Osteoblast (primary cell): ENCODE results near the gene DAAM2. TPM values are rescaled to one million over a fixed set of nuclear protein-coding genes. Genes with fewer than 3 reads are reported as not detected.

ENCODE experiments used
- DNase-seq: peaks from one replicate; pipeline ENCODE4 v3.0.0; 2011; ENCODE audit warnings: low spot score, mixed read lengths; ENCODE audit not compliant: insufficient read length; ENCODE audit errors: missing footprints
- H2AFZ ChIP-seq: 2 replicates; pipeline ENCODE4 v1.6.0; 2011; ENCODE audit warnings: mild to moderate bottlenecking, low read length
- H3K27ac ChIP-seq: 2 replicates; pipeline ENCODE4 v1.5.1; 2011; ENCODE audit warnings: mild to moderate bottlenecking, low read depth, low read length, moderate library complexity
- H3K27me3 ChIP-seq: 2 replicates; pipeline ENCODE4 v1.6.0; 2012; ENCODE audit warnings: mild to moderate bottlenecking, control low read depth, inconsistent platforms, low read length, moderate library complexity; ENCODE audit not compliant: insufficient read depth
- H3K36me3 ChIP-seq: 2 replicates; pipeline ENCODE4 v1.5.1; 2011; ENCODE audit warnings: mild to moderate bottlenecking, low read length, control low read depth, moderate library complexity; ENCODE audit not compliant: insufficient read depth
- H3K4me1 ChIP-seq: 2 replicates; pipeline ENCODE4 v1.5.1; 2011; ENCODE audit warnings: mild to moderate bottlenecking, low read length, control low read depth, moderate library complexity; ENCODE audit not compliant: insufficient read depth
- H3K4me2 ChIP-seq: 2 replicates; pipeline ENCODE4 v1.6.0; 2011; ENCODE audit warnings: mild to moderate bottlenecking, low read length; ENCODE audit not compliant: insufficient read depth
- H3K4me3 ChIP-seq: fragments of 200-600 bp; sonication (generic); 3 replicates; pipeline ENCODE4 v1.5.1; 2012; ENCODE audit warnings: mild to moderate bottlenecking, low read length, inconsistent platforms; ENCODE audit not compliant: insufficient read depth
- H3K79me2 ChIP-seq: 2 replicates; pipeline ENCODE4 v1.6.0; 2012; ENCODE audit warnings: mild to moderate bottlenecking, low read length, control low read depth, inconsistent platforms; ENCODE audit not compliant: insufficient read depth
- H3K9me3 ChIP-seq: 2 replicates; pipeline ENCODE4 v1.5.1; 2011; ENCODE audit warnings: low read depth, low read length, control low read depth
- H4K20me1 ChIP-seq: 2 replicates; pipeline ENCODE4 v1.6.0; 2012; ENCODE audit warnings: mild to moderate bottlenecking, low read length, control low read depth; ENCODE audit not compliant: insufficient read depth
- CTCF ChIP-seq: IDR thresholded peaks from 2 replicates; pipeline ENCODE4 v1.5.1; 2011; ENCODE audit warnings: mild to moderate bottlenecking, low read depth, low read length, moderate library complexity; ENCODE audit errors: extremely low read depth
- total RNA-seq: library from RNA; depleted of rRNA; stranded (reverse); fragments of >200 nt; gene quantifications from 2 replicates; pipeline ENCODE4 v1.2.3, GENCODE V29; 2012

DAAM2 gene
- total RNA-seq, 1 donor: 29.0 TPM

- H3K79me2 ChIP-seq: no peaks in the 10 kb centered on the region
- no peak overlapping the region for H3K27ac ChIP-seq
- H3K4me2 ChIP-seq: no peak overlapping the region
- H4K20me1 ChIP-seq: peaks cover 7% of the 10 kb centered on the region
- no peak for TF ChIP-seq CTCF
- H3K9me3 ChIP-seq: no peaks in the 10 kb centered on the region
- no peak overlapping the region for H3K4me3 ChIP-seq
- peaks cover 7% of the 10 kb centered on the region for H3K36me3 ChIP-seq
- H2AFZ ChIP-seq: no peak overlapping the region
- H3K4me1 ChIP-seq: peaks cover 2% of the 10 kb centered on the region
- H3K27me3 ChIP-seq: no peaks in the 10 kb centered on the region
- no peak for DNase-seq
Observed at GRCh38 chr6:39923861-39924260, 131.7 kb downstream of the DAAM2 start.

- H2AFZ ChIP-seq: no peak overlapping the region
- no peak for TF ChIP-seq CTCF
Observed at GRCh38 chr6:39924283-39924682, 132.1 kb downstream of the DAAM2 start.

GRCh38 chr6:39925191-39925930 is 133.2 kb downstream of the DAAM2 start:
- Histone ChIP-seq H3K79me2 (no peaks in the 10 kb centered on the region), H3K36me3 (peaks cover 7% of the 10 kb centered on the region), H4K20me1 (peaks cover 7% of the 10 kb centered on the region), H3K9me3 (no peaks in the 10 kb centered on the region), H3K4me3 (no peak overlapping the region), H3K4me2 (no peak overlapping the region), H2AFZ (no peak overlapping the region), H3K4me1 (peaks cover 8% of the 10 kb centered on the region), H3K27ac (no peak overlapping the region), H3K27me3 (no peaks in the 10 kb centered on the region)
- no peak for DNase-seq
- TF ChIP-seq CTCF: no peak

More at GRCh38 chr6:39924283-39924682, 132.1 kb downstream of the DAAM2 start:
- DNase-seq: no peak
- no peak overlapping the region for H3K4me3 ChIP-seq
- H3K36me3 ChIP-seq: peaks cover 7% of the 10 kb centered on the region
- H3K79me2 ChIP-seq: no peaks in the 10 kb centered on the region
- H4K20me1 ChIP-seq: peaks cover 7% of the 10 kb centered on the region
- no peak overlapping the region for H3K4me2 ChIP-seq
- H3K4me1 ChIP-seq: peaks cover 2% of the 10 kb centered on the region
- no peak overlapping the region for H3K27ac ChIP-seq
- H3K27me3 ChIP-seq: no peaks in the 10 kb centered on the region
- H3K9me3 ChIP-seq: no peaks in the 10 kb centered on the region

- no peak for TF ChIP-seq CTCF
- Histone ChIP-seq H3K4me3 (no peak overlapping the region), H4K20me1 (peaks cover 8% of the 10 kb centered on the region), H2AFZ (no peak overlapping the region), H3K4me2 (no peak overlapping the region), H3K36me3 (peaks cover 7% of the 10 kb centered on the region), H3K27ac (no peak overlapping the region), H3K4me1 (peaks cover 13% of the 10 kb centered on the region), H3K27me3 (no peaks in the 10 kb centered on the region), H3K79me2 (no peaks in the 10 kb centered on the region), H3K9me3 (no peaks in the 10 kb centered on the region)
- DNase-seq: no peak
Observed at GRCh38 chr6:39925931-39926290, 133.7 kb downstream of the DAAM2 start.
